NOMO-1 (cell line): ENCODE results near the gene NPLOC4.
"Not testable (repeated sequence)": the region's sequence is repeated elsewhere in the genome, so short reads cannot be mapped to it uniquely, and the experiment has no call there.

Source experiments
- DNase-seq, 2 experiments: peaks; one replicate each; lab custom pipeline; 2025; ENCODE audit not compliant: unreplicated experiment in 2 of 2; lab: John Stamatoyannopoulos, UW

The NPLOC4 gene

GRCh38 chr17:81536299-81537290 is 100.3 kb downstream of the NPLOC4 start:
- no peak for DNase-seq

- no peak for DNase-seq
Measured at GRCh38 chr17:81535480-81536298, 101.2 kb downstream of the NPLOC4 start.

GRCh38 chr17:81535007-81535328 is 101.9 kb downstream of the NPLOC4 start:
- DNase-seq: no peak

- DNase-seq: no peak
Measured at GRCh38 chr17:81534157-81535006, 102.5 kb downstream of the NPLOC4 start.

- DNase-seq: no peak
Measured at GRCh38 chr17:81533339-81534141, 103.4 kb downstream of the NPLOC4 start.

- DNase-seq: no peak
Measured at GRCh38 chr17:81532490-81533287, 104.2 kb downstream of the NPLOC4 start.

GRCh38 chr17:81531998-81532404 is 104.9 kb downstream of the NPLOC4 start:
- DNase-seq: not testable (repeated sequence)

GRCh38 chr17:81531013-81531412 is 105.9 kb downstream of the NPLOC4 start:
- DNase-seq: not testable (repeated sequence)

- no peak for DNase-seq
Measured at GRCh38 chr17:81529437-81529803, 107.5 kb downstream of the NPLOC4 start.

- DNase-seq: no peak
Measured at GRCh38 chr17:81528651-81529436, 108.1 kb downstream of the NPLOC4 start.

GRCh38 chr17:81528384-81528650 is 108.6 kb downstream of the NPLOC4 start:
- DNase-seq: no peak

- DNase-seq: no peak
Measured at GRCh38 chr17:81527591-81528383, 109.1 kb downstream of the NPLOC4 start, which contains the start of gene FSCN2. TSS of gene FSCN2 (plus strand) at chr17:81528377. CDS start at chr17:81528532, 155 bp downstream.

- no peak for DNase-seq
Measured at GRCh38 chr17:81526662-81527571, 110.0 kb downstream of the NPLOC4 start.

GRCh38 chr17:81524865-81525159 is 112.1 kb downstream of the NPLOC4 start:
- DNase-seq: no peak

- DNase-seq: no peak
Measured at GRCh38 chr17:81524039-81524864, 112.7 kb downstream of the NPLOC4 start.

- DNase-seq: no peak
Measured at GRCh38 chr17:81523402-81524038, 113.4 kb downstream of the NPLOC4 start.
